Lower leg skin (tissue), 4 donors: ENCODE results near the gene RNASEH2A. TPM values are rescaled to one million over a fixed set of nuclear protein-coding genes. Genes with fewer than 3 reads are reported as not detected.
A peak's percentile ranks its signal among the peaks of the same experiment; 100 is the strongest.

ENCODE experiments used
- DNase-seq, 2 donors: peaks; one replicate each; pipeline ENCODE4 v3.0.0-alpha.2; 2019; ENCODE audit warnings: low spot score in 2 of 2
- H3K4me3 ChIP-seq: fragments of 200-600 bp; sonication (generic); 2 replicates; pipeline ENCODE4 v1.5.1; 2017; ENCODE audit warnings: mild to moderate bottlenecking, low read depth; ENCODE audit not compliant: poor library complexity, severe bottlenecking
- POLR2A ChIP-seq, 2 donors: fragments of 450-650 bp; IDR thresholded peaks; one replicate each; pipeline ENCODE4 v1.6.1; 2016 to 2017; ENCODE audit warnings: antibody characterized with exemption in 2 of 2, mild to moderate bottlenecking in 1 of 2, moderate library complexity in 1 of 2
- WGBS, 2 donors: methylation state at CpG; one replicate each; pipeline ENCODE4 v1.1.5; 2018; 5-methylcytosine and 5-hydroxymethylcytosine counted together
- intact Hi-C: fragments of 100-400 bp; cut with DNase I; formaldehyde crosslinking; loops from one replicate; pipeline ENCODE4 v1.15.0; 2023; ENCODE audit warnings: low total_unique reads
- total RNA-seq, 4 donors: library from RNA; depleted of rRNA; stranded (reverse); fragments of >200 nt; gene quantifications; one replicate each; pipeline ENCODE4 v1.1.0, GENCODE V29; 2016
- TF ChIP-seq, protein P1 (sequence below), 3 donors: fragments of 450-650 bp; IDR thresholded peaks; one replicate each; pipeline ENCODE4 v1.5.1; 2016; ENCODE audit warnings: antibody characterized with exemption in 3 of 3, mild to moderate bottlenecking in 3 of 3, moderate library complexity in 2 of 3

Gene RNASEH2A
- total RNA-seq, 4 donors from 2014 or later = 3.3 to 7.8 (median 5.9) TPM

- 56 to 64% methylated on average over 10 of the region's 10 CpGs for WGBS, 2 donors
- DNase-seq = no peak
- TF ChIP-seq, protein P1, sequence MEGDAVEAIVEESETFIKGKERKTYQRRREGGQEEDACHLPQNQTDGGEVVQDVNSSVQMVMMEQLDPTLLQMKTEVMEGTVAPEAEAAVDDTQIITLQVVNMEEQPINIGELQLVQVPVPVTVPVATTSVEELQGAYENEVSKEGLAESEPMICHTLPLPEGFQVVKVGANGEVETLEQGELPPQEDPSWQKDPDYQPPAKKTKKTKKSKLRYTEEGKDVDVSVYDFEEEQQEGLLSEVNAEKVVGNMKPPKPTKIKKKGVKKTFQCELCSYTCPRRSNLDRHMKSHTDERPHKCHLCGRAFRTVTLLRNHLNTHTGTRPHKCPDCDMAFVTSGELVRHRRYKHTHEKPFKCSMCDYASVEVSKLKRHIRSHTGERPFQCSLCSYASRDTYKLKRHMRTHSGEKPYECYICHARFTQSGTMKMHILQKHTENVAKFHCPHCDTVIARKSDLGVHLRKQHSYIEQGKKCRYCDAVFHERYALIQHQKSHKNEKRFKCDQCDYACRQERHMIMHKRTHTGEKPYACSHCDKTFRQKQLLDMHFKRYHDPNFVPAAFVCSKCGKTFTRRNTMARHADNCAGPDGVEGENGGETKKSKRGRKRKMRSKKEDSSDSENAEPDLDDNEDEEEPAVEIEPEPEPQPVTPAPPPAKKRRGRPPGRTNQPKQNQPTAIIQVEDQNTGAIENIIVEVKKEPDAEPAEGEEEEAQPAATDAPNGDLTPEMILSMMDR (IDR thresholded peaks at IDR 0.05) = no peak
- no peak for TF ChIP-seq POLR2A (IDR thresholded peaks at IDR 0.05)
- no peak overlapping the region for H3K4me3 ChIP-seq
- intact Hi-C loops = no loop called here
Observed at GRCh38 chr19:12787458-12787857, 18.9 kb upstream of the RNASEH2A start.

- no peak overlapping the region for H3K4me3 ChIP-seq
- intact Hi-C loops = no loop called here
- no peak for DNase-seq
- WGBS, 2 donors = 27 to 34% methylated on average over 4 of the region's 4 CpGs
- TF ChIP-seq, protein P1 (IDR thresholded peaks at IDR 0.05) = no peak
Observed at GRCh38 chr19:12788042-12788681, 18.2 kb upstream of the RNASEH2A start.

DNA sequence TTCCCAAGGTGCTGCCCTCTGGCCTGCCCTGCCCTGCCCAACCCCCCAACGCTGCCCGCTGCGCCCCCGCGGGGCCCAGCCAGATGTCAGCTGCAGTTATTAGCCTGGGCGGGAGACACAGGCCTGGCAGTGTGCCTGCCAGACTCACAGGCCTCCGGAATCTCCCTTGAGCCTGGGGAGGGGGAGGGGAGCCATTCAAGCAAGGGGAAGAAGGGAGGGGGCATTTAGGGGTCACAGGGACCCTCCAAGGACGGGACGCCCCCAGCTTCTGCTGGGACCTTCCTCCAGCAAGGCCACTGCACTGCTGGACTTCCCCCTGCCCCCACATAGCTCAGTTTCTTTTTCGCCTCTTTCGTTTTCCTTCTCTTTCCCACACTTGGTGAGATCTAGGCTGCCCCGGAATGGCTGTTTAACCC, 17.7 kb upstream of the RNASEH2A start:
- DNase-seq = peak; percentile 72 to 94
- WGBS, 2 donors = 3% methylated on average over 7 to 9 of the region's 12 CpGs
- H3K4me3 ChIP-seq = no peak overlapping the region
- TF ChIP-seq, protein P1 (IDR thresholded peaks at IDR 0.05) = no peak
- TF ChIP-seq POLR2A (IDR thresholded peaks at IDR 0.05) = no peak
- intact Hi-C loops = no loop called here

GRCh38 chr19:12789098-12789903, 17.1 kb upstream of the RNASEH2A start:
- TF ChIP-seq POLR2A (IDR thresholded peaks at IDR 0.05) = no peak
- TF ChIP-seq, protein P1 (IDR thresholded peaks at IDR 0.05) = no peak
- 0 to 1% methylated on average over 11 to 26 of the region's 46 CpGs for WGBS, 2 donors
- DNase-seq = peak in 1 of 2 donors; percentile 49
- intact Hi-C loops = no loop called here
- peak overlapping the region; percentile 28 for H3K4me3 ChIP-seq

- peak; percentile 94 to 99 for DNase-seq
- intact Hi-C loops = no loop called here
- H3K4me3 ChIP-seq = peak overlapping the region; percentile 27
- 0 to 2% methylated on average over 11 to 44 of the region's 56 CpGs for whole genome bisulfite sequencing, 2 donors
- TF ChIP-seq POLR2A (IDR thresholded peaks at IDR 0.05) = peak in 1 of 2 donors; percentile 70
- TF ChIP-seq, protein P1 (IDR thresholded peaks at IDR 0.05) = peak in 1 of 3 donors; percentile 11
Observed at GRCh38 chr19:12789904-12790619, 16.3 kb upstream of the RNASEH2A start.
